ENCODE results near the gene PRR7. TPM values are rescaled to one million over a fixed set of nuclear protein-coding genes. Genes with fewer than 3 reads are reported as not detected.

PRR7 gene
- total RNA-seq, 1 donor from 2014 or later: 12.1 TPM

DNA sequence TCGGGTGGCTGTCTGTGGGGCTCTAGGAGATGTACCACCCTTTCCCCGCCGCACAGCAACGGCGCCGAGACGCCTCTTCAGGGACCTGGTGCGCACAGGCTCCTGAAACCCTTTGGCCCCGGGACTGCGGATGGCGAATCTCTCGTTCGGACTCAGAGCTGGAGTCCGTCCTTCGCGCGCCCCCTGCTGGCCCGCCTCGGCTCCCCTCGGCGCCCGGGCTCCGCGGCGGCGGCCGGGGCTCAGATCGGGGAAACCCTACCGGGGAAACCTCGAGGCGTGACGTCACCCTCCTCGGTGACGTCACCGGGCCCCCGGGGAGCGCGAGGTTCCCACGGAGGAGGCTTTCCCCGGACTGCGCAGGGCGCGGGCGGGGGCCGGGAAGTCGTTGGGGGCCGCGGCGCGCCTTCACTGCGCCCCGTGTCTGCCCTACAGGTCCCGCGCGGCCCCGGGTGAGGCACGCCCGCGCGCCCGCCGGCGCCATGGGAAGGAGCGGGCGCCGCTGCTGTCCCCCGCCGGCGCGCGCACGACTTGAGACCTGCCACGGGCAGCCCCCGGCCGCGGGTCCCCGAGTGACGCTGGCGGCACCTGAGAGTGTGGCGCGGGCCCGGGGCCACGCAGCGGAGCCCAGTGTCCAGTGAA lies 7.9 kb downstream of the PRR7 start:
- intact Hi-C loops (cut with micrococcal nuclease): loop anchor here (1.0 kb wide), 3 partner anchors 28 to 142 kb away; partner anchors contain the start of gene GRK6
- peaks cover 2% of the 10 kb centered on the region for H3K36me3 Mint-ChIP-seq (ENCODE audit: low read depth)
- peak overlapping the region; percentile 84 for H3K4me3 Mint-ChIP-seq (ENCODE audit: low read depth)
- peaks cover 8% of the 10 kb centered on the region for H3K27me3 Mint-ChIP-seq (ENCODE audit: low read depth)
- peaks cover 17% of the 10 kb centered on the region for H3K4me1 Mint-ChIP-seq (ENCODE audit: low read depth)
- H3K27ac Mint-ChIP-seq: no peak overlapping the region
- H3K9me3 Mint-ChIP-seq: no peaks in the 10 kb centered on the region
- DNase-seq (ENCODE audit: low spot score): peak; percentile 89

DNA sequence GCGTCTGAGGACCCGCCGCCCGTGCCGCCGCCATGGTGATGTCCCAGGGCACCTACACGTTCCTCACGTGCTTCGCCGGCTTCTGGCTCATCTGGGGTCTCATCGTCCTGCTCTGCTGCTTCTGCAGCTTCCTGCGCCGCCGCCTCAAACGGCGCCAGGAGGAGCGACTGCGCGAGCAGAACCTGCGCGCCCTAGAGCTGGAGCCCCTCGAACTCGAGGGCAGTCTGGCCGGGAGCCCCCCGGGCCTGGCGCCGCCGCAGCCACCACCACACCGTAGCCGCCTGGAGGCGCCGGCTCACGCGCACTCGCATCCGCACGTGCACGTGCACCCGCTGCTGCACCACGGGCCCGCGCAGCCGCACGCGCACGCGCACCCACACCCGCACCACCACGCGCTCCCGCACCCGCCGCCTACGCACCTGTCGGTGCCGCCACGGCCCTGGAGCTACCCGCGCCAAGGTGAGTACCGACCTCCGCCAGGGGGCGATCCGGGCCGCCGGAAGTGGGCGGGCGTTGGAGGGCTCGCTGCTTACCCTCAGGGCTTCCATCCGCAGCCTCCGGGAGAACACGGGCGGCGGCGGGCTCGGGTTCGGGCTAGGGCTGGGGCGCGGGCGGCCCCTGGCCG lies 8.5 kb downstream of the PRR7 start:
- Mint-ChIP-seq H3K4me3 (ENCODE audit: low read depth) (peak overlapping the region; percentile 84), H3K9me3 (no peaks in the 10 kb centered on the region), H3K27me3 (ENCODE audit: low read depth) (peaks cover 8% of the 10 kb centered on the region), H3K27ac (no peak overlapping the region), H3K36me3 (ENCODE audit: low read depth) (peaks cover 2% of the 10 kb centered on the region), H3K4me1 (ENCODE audit: low read depth) (peaks cover 17% of the 10 kb centered on the region)
- DNase-seq (ENCODE audit: low spot score): peak; percentile 89
- intact Hi-C loops (cut with micrococcal nuclease): loop anchor here (1.0 kb wide), 2 partner anchors 29 to 143 kb away; partner anchors contain the start of gene GRK6

DNA sequence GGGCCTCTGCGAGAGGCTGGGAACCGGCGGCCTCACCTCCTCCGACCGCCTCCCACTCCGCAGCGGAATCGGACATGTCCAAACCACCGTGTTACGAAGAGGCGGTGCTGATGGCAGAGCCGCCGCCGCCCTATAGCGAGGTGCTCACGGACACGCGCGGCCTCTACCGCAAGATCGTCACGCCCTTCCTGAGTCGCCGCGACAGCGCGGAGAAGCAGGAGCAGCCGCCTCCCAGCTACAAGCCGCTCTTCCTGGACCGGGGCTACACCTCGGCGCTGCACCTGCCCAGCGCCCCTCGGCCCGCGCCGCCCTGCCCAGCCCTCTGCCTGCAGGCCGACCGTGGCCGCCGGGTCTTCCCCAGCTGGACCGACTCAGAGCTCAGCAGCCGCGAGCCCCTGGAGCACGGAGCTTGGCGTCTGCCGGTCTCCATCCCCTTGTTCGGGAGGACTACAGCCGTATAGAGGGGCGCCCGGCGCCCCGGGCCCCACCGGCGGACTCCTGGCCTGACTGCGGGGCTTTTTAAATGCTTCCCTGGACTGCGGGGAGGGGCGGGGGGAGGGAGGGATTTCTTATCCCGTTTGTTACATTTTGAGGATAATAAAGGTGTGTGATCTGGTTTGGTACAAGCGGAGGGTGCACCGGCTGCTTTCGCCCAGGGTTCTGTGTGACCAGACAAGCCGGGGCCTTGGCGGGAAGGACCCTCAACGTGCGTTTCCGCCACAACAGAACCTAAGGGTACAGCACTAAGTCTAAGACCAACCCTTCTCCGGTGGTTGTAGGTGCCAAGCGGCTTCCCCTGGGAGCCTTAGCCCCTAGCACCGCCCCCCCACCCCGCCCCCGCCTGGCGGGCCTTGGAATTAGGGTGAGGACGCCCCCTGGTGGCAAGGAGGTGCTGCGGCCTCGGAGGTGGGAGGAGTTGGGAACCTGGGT lies 9.3 kb downstream of the PRR7 start:
- Mint-ChIP-seq H3K9me3 (no peaks in the 10 kb centered on the region), H3K36me3 (ENCODE audit: low read depth) (peaks cover 2% of the 10 kb centered on the region), H3K27me3 (ENCODE audit: low read depth) (peaks cover 8% of the 10 kb centered on the region), H3K27ac (peak overlapping the region; percentile 76), H3K4me1 (ENCODE audit: low read depth) (peaks cover 17% of the 10 kb centered on the region), H3K4me3 (ENCODE audit: low read depth) (peak overlapping the region; percentile 84)
- intact Hi-C loops (cut with micrococcal nuclease): loop anchor here (1.0 kb wide), 5 partner anchors 27 to 144 kb away; partner anchors contain the start of genes GRK6 and PDLIM7
- DNase-seq (ENCODE audit: low spot score): peak; percentile 82

DNA sequence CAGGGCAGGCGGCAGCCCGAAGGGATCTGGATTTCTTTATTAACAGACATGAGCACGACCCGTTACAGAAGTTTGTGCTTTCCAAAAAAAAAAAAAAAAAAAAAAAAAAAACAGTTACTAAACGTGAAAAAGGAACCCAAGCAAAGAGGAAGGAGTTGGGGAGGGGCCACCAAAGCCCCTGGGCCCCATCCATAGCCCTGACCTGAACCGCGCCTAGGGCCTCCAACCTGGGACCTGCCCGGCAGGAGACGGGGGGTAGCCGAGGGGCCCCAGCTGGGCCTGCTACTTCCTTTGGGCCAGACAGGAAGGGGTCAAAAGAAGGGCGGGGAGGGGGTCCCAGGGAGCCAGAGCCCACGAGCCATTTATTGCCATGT lies 10.0 kb downstream of the PRR7 start:
- DNase-seq (ENCODE audit: low spot score): no peak
- intact Hi-C loops (cut with micrococcal nuclease): loop anchor here (1.0 kb wide), 3 partner anchors 27 to 53 kb away; partner anchors contain the start of gene PDLIM7
- Mint-ChIP-seq H3K4me1 (ENCODE audit: low read depth) (peaks cover 20% of the 10 kb centered on the region), H3K27me3 (ENCODE audit: low read depth) (peaks cover 8% of the 10 kb centered on the region), H3K4me3 (ENCODE audit: low read depth) (no peak overlapping the region), H3K9me3 (no peaks in the 10 kb centered on the region), H3K27ac (no peak overlapping the region), H3K36me3 (ENCODE audit: low read depth) (peaks cover 2% of the 10 kb centered on the region)

DNA sequence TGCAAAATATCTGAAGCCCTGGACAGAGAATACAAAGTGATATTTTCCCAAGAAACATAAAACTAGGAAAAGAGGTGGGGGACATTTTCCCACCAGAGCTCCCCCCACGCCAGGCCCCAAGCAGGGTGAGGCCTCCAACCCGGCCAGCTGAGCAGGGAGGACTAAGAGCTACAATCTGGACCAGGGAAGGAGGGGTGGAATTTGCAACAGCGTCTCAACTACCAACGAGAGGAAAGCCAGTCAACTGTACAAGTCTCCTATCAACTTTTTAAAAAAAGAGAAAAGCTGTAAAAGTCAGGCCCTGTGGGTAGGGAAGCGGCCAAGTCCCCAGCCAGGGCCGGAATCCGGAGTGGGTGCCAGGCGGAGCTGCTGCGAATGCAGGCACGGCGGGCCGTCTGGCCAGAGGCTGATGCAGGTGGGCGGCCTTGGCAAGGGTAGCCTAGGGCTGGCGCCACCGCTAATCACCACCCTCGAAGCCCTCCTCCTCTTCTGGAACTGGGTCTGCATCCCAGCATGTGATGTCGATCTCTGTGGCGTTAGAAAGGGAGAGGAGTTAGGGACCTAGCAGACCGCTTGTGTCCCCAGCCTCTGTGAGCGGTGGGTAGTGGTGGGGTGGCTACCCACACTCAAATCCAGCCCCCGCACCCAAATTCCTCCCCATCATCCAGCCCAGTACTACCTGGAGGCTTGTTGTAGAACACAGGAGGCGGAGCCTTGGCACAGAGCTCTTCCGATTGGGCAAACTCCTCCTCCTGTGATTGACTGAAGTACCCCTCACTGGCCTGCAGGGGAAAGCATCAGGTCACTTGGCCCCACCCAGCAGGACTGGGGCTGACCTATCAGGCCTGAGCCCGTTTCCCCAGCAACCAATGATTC lies 10.6 kb downstream of the PRR7 start:
- intact Hi-C loops (cut with micrococcal nuclease): loop anchor here (1.0 kb wide), 3 partner anchors 28 to 54 kb away; partner anchors contain the start of gene PDLIM7

DNA sequence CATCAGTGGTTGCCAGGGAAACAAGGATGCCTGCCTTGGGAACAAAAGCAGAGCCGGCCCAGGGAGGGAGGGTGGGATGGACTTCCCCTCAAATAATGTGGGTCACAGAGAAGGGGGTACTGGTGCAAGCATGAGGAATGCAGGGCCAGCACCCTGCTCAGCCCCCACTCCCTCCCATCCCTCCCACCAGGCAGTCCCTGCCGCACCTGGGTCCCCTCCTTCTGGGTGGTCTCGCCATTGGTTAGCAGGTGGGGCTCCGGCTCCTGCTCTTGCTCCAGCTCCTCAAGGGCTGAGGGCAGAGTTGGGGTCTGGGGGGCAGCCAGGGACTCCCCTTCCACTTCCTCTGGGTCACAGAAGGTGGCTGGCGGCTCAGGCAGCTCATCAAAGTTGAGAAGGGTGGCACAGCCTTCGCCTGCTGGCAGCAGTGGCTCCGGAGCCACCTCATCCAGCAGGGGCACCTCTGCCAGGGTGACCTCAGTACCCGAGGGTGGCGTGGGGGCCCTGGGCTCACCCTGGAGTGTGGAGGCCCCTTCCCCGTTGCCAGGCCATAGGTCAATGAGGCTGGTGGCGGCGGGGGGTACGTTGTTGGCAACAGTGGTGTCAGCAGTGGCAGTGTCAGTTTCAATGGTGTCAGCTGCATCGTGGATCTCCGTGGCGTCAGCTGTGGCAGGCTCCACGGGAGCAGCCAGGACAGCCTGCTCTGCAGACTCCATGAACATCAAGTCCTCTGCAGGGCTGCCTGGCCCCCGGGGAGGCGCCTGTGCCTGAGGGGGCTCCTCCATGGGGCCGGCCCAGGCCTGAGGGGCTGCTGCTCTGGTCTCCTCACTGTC lies 11.5 kb downstream of the PRR7 start:
- peaks cover 6% of the 10 kb centered on the region for H3K27me3 Mint-ChIP-seq (ENCODE audit: low read depth)
- H3K4me1 Mint-ChIP-seq (ENCODE audit: low read depth): peaks cover 26% of the 10 kb centered on the region
- intact Hi-C loops (cut with micrococcal nuclease): no loop called here
- H3K4me3 Mint-ChIP-seq (ENCODE audit: low read depth): no peak overlapping the region
- H3K36me3 Mint-ChIP-seq (ENCODE audit: low read depth): peaks cover 2% of the 10 kb centered on the region
- DNase-seq (ENCODE audit: low spot score): no peak
- H3K27ac Mint-ChIP-seq: no peak overlapping the region
- no peaks in the 10 kb centered on the region for H3K9me3 Mint-ChIP-seq

More for the DNA sequence above, 10.6 kb downstream of the PRR7 start:
- Mint-ChIP-seq H3K9me3 (no peaks in the 10 kb centered on the region), H3K27ac (no peak overlapping the region), H3K4me1 (ENCODE audit: low read depth) (peaks cover 26% of the 10 kb centered on the region), H3K4me3 (ENCODE audit: low read depth) (peak overlapping the region; percentile 6), H3K27me3 (ENCODE audit: low read depth) (peaks cover 8% of the 10 kb centered on the region), H3K36me3 (ENCODE audit: low read depth) (peaks cover 2% of the 10 kb centered on the region)
- peak; percentile 60 for DNase-seq (ENCODE audit: low spot score)

DNA sequence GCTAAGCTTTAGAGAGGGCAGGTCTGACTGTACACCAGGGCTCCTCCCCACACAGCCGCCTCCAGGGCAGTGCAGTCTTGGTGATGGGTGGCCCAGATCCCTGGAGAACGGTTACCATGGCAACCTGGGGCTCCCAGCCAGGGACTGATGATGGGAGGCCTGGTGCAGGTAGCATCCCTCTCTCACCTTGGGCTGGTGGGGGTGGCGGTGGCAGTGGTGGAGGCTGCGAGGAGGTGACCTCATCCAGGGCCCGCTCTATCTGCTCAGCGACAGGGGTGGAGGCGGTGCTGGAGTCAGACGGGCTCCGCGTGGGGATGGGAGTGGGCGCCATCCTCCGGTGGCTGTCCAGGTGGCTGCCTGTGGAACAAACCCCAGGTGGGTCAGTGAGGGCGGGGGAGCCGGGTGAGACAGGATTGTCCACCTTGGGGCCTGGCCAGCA lies 12.3 kb downstream of the PRR7 start:
- Mint-ChIP-seq H3K4me3 (ENCODE audit: low read depth) (no peak overlapping the region), H3K4me1 (ENCODE audit: low read depth) (peaks cover 23% of the 10 kb centered on the region), H3K27ac (no peak overlapping the region), H3K27me3 (ENCODE audit: low read depth) (peaks cover under 1% of the 10 kb centered on the region), H3K36me3 (ENCODE audit: low read depth) (peaks cover 2% of the 10 kb centered on the region), H3K9me3 (no peaks in the 10 kb centered on the region)
- intact Hi-C loops (cut with micrococcal nuclease): no loop called here
- DNase-seq (ENCODE audit: low spot score): no peak

DNA sequence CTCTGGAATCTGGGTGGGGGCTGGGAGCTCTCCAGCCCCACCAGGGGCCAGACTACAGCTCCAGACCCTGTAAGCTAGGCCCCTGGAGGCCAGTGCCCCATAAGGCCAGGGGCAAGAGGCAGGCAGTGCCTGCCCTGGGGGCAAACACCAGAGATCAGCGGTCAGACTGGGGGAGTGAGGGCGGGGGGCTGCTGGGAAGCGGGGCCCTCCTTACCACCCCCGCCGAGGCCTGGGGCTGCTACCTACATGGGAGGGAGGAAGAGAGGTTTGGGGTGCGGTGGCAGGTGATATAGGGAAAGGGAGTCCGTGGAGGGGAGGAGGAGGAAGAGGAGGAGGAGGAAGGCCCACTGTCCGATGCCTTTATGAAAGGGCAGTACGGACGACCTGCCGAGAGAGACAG lies 12.7 kb downstream of the PRR7 start:
- H3K27ac Mint-ChIP-seq: no peak overlapping the region
- peaks cover 2% of the 10 kb centered on the region for H3K36me3 Mint-ChIP-seq (ENCODE audit: low read depth)
- intact Hi-C loops (cut with micrococcal nuclease): no loop called here
- H3K9me3 Mint-ChIP-seq: no peaks in the 10 kb centered on the region
- DNase-seq (ENCODE audit: low spot score): no peak
- H3K4me3 Mint-ChIP-seq (ENCODE audit: low read depth): no peak overlapping the region
- no peaks in the 10 kb centered on the region for H3K27me3 Mint-ChIP-seq (ENCODE audit: low read depth)
- H3K4me1 Mint-ChIP-seq (ENCODE audit: low read depth): peaks cover 22% of the 10 kb centered on the region

DNA sequence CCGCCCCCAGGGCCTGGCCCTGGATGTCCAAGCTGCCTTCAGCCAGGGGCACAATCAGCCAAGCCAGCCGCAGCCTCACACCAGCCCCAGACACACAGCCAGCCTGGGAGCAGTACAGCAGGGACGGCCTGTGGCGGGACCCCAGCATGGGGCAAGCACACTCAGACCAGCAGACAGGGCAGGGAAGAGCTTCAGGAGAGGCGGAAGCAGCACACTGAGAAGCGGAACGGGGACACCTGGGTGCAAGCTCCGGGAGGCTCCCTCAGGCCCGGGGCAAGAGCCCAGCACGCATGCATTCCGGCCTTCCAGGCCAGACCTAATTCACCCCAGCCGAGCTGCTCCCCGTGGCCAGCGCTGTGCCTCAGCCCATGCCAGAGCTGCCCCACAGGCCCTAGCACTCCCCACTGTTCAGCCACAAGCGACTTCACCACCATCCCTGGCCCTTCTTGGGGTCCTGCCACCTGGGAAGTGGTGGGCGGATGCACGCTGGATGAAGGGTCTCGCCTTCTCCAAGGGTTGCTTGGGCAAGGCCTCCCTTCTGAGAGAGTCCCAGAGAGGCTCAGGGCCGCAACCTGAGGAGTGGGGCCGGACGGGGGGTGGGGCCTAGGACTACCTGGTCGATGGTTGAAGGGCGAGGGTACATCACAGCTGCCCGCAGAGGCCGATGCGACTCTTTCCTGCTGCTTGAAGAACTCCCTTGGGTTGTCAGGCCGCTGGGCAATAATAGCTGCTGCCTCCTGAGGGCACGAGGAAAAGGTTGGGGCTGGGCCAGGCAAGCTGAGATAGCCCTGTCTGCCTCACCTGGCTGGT lies 13.4 kb downstream of the PRR7 start:
- H3K27ac Mint-ChIP-seq: no peak overlapping the region
- intact Hi-C loops (cut with micrococcal nuclease): no loop called here
- H3K4me3 Mint-ChIP-seq (ENCODE audit: low read depth): no peak overlapping the region
- peaks cover 22% of the 10 kb centered on the region for H3K4me1 Mint-ChIP-seq (ENCODE audit: low read depth)
- H3K36me3 Mint-ChIP-seq (ENCODE audit: low read depth): peaks cover 2% of the 10 kb centered on the region
- no peak for DNase-seq (ENCODE audit: low spot score)
- H3K27me3 Mint-ChIP-seq (ENCODE audit: low read depth): no peaks in the 10 kb centered on the region
- H3K9me3 Mint-ChIP-seq: no peaks in the 10 kb centered on the region

DNA sequence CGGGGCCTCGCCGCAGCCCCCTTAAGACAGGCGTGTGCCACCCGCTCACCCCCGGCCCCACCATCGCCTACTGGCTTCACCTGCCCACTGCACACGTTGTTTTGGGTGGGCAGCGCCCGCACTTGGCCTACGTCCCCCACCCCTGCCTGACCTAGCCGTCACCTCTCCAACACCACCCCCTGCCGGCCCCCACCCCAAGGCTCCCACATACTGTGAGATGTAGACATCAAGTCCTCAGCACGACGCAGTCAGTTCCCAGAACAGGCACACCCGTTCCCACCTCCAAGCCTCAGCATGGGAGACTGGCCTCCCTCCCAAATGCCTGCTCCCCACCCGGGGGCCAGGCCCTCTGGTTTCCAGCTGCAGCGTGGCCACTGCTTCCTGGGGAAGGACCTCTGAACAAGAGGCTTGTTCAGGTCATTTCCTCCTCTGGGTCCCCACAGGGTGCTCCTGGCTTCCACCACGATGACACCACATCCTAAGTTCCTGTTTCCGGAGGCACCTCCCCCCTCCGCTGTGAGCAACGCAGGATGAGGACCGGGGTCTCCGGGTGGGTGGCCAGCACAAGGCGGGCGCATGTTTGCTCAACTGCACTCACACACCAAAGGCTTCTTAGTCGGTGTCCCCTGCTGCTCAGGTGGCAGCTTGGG lies 15.5 kb downstream of the PRR7 start:
- intact Hi-C loops (cut with micrococcal nuclease): no loop called here

More for the DNA sequence above, 15.5 kb downstream of the PRR7 start:
- DNase-seq (ENCODE audit: low spot score): no peak
- no peak overlapping the region for H3K4me3 Mint-ChIP-seq (ENCODE audit: low read depth)
- H3K36me3 Mint-ChIP-seq (ENCODE audit: low read depth): peaks cover 11% of the 10 kb centered on the region
- peak overlapping the region; percentile 60 for H3K27ac Mint-ChIP-seq
- H3K9me3 Mint-ChIP-seq: no peaks in the 10 kb centered on the region
- no peaks in the 10 kb centered on the region for H3K27me3 Mint-ChIP-seq (ENCODE audit: low read depth)
- H3K4me1 Mint-ChIP-seq (ENCODE audit: low read depth): peaks cover 15% of the 10 kb centered on the region
